Lower lobe of right lung (tissue), 2 donors: ENCODE data around the gene COL18A1. TPM values are rescaled to one million over a fixed set of nuclear protein-coding genes. Genes with fewer than 3 reads are reported as not detected.

ENCODE experiments used
- ATAC-seq, 2 donors: fragments of 200-7000 bp; cut with Tn5 transposase; one replicate each; pipeline ENCODE4 v1.9.1; 2020 to 2022; ENCODE audit warnings: mild to moderate bottlenecking in 2 of 2, moderate library complexity in 2 of 2
- DNase-seq: peaks from one replicate; pipeline ENCODE4 v3.0.0-alpha.2; 2020
- H3K27ac ChIP-seq: fragments of 200-600 bp; one replicate; pipeline ENCODE4 v1.8.0; 2022
- H3K27me3 ChIP-seq: fragments of 200-600 bp; one replicate; pipeline ENCODE4 v1.8.0; 2022; ENCODE audit warnings: low read depth
- H3K36me3 ChIP-seq: fragments of 200-600 bp; one replicate; pipeline ENCODE4 v1.8.0; 2022; ENCODE audit warnings: mild to moderate bottlenecking
- H3K4me1 ChIP-seq: fragments of 200-600 bp; one replicate; pipeline ENCODE4 v1.8.0; 2022
- H3K4me3 ChIP-seq: fragments of 200-600 bp; one replicate; pipeline ENCODE4 v1.8.0; 2022; ENCODE audit warnings: mild to moderate bottlenecking
- H3K9me3 ChIP-seq: fragments of 200-600 bp; one replicate; pipeline ENCODE4 v1.8.0; 2022
- intact Hi-C: fragments of 100-400 bp; cut with DNase I; formaldehyde crosslinking; loops from one replicate; pipeline ENCODE4 v1.11.0; 2022
- total RNA-seq: library from RNA; stranded (reverse); fragmentation: NEBNext Ultra II Directional; extraction: Animal tissue kit (Norgen Biotek cat#: 25700); gene quantifications from one replicate; pipeline ENCODE4 v1.2.1, GENCODE V29; 2021
- TF ChIP-seq, protein P1 (sequence below): fragments of 200-600 bp; IDR thresholded peaks from one replicate; pipeline ENCODE4 v1.8.0; 2022; ENCODE audit warnings: antibody characterized with exemption, mild to moderate bottlenecking
- donor health status: DM: no; HTN: yes; CAD: no; lungs with severe emphysema.

The COL18A1 gene
- total RNA-seq, 1 donor from 2014 or later, result 45.1 TPM

GRCh38 chr21:45513003-45513717 lies 108.2 kb downstream of the COL18A1 start:
- intact Hi-C loops, result no loop called here
- Histone ChIP-seq H3K4me1 (peaks cover 10% of the 10 kb centered on the region), H3K4me3 (no peak overlapping the region), H3K27ac (peak overlapping the region; percentile 64), H3K36me3 (peaks cover 41% of the 10 kb centered on the region), H3K9me3 (peaks cover 1% of the 10 kb centered on the region), H3K27me3 (no peaks in the 10 kb centered on the region)
- TF ChIP-seq, protein P1, sequence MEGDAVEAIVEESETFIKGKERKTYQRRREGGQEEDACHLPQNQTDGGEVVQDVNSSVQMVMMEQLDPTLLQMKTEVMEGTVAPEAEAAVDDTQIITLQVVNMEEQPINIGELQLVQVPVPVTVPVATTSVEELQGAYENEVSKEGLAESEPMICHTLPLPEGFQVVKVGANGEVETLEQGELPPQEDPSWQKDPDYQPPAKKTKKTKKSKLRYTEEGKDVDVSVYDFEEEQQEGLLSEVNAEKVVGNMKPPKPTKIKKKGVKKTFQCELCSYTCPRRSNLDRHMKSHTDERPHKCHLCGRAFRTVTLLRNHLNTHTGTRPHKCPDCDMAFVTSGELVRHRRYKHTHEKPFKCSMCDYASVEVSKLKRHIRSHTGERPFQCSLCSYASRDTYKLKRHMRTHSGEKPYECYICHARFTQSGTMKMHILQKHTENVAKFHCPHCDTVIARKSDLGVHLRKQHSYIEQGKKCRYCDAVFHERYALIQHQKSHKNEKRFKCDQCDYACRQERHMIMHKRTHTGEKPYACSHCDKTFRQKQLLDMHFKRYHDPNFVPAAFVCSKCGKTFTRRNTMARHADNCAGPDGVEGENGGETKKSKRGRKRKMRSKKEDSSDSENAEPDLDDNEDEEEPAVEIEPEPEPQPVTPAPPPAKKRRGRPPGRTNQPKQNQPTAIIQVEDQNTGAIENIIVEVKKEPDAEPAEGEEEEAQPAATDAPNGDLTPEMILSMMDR, result no peak
- ATAC-seq (peak; percentile 75 to 80), DNase-seq (peak; percentile 79)

DNA sequence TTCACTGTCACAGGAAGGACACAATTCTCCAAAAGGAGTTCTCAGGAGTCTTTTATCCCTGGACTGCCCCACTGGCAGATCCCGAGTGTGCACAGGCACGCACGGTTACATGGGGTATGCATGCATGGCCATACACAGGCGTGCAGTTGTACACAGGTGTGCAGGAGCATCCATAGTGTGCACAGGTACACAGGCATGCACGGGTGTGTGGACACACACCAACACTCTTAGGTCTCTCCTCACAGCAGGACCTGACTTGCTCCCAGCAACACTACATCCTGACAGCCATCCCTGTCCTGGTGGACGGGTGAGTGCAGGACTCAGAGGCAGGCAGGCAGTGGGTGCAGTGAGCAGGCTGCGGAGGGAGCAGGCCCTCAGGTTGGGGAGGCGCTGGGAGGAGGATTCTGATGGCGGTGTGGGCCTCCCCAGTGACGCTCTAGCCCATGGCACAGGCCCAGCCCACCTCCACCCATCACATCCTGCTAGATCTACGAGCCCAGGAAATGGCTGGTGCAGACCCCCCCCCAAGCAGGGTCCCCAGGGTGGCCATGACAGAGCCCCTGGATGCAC lies 108.9 kb downstream of the COL18A1 start:
- Histone ChIP-seq H3K36me3 (peaks cover 41% of the 10 kb centered on the region), H3K27me3 (no peaks in the 10 kb centered on the region), H3K4me1 (peaks cover 10% of the 10 kb centered on the region), H3K27ac (no peak overlapping the region), H3K4me3 (no peak overlapping the region), H3K9me3 (peaks cover 8% of the 10 kb centered on the region)
- intact Hi-C loops, result no loop called here
- ATAC-seq (peak; percentile 1), DNase-seq (peak; percentile 39)
- TF ChIP-seq, protein P1, result no peak

DNA sequence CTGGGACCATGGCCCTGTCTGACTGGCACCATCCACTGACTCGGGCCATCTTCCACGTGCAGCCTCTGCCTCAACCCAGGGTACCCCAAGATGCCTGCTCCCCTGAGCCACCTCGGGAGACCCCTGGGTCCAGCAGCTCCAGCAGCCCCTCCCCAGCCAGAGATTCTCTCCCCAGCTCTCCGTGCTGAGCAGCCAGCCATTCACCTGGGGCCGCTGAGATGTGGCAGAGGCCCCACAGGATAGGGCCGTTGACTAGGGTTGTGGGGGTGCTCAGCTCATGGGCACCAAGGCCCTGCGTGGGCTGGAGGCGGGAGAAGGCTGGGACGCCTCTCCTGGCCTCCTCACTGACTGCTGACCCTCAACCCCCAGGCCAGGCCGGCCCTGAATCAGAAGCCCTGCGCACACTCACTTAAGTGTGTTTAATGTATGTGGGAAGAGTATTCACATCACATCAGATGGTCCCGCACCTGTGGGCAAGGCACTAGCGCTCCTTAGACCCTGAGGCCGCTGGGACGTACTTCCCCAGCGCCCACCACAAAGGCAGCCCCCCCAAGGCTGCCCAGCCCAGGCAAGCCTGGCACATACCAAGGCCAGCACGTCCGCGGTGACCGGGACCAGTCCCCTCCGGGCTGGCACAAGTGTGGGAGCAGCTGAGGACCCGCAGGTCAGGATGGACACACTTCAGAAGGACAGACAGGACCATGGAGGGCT lies 109.5 kb downstream of the COL18A1 start:
- intact Hi-C loops, result no loop called here
- TF ChIP-seq, protein P1, result no peak
- DNase-seq, result peak; percentile 38

DNA sequence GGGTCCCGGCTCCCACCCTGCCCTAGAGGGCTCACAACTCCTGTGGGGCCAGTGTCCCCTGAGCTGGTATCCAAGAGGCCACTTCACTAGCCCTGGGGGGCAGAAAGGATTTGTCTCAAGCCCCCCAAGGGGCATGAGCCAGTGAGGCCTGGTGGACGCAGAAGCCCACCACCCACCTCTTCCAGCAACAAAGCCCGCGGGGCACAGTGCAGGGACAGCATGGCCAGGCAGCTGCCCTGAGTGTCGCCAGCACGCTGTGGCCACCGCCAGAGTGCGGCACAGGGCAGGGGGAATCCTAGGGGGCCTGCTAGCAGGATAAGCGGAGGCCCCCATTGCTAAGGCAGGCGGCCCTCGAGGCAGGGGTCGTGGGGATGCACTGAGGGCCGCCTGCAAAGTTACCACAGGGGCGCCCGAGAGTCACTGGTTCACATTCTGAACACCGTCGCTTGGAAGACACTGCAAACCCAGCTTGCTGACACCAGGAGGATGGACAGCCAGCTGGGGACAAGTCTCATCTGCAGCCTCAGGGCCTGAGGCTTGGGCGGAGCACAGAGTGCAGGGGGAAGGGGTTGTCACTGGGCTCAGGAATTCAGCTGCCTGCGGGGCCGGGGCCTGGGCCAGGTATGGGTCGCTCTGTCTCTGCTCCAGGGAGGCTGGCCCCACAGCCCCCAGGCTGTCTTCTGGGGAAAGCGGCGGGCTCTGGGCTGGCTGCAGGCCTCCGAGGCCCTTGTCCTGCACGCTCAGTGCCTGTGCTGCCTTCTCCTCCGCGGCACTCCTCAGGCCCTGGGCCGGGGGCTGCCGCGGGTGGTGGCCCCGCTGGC lies 110.5 kb downstream of the COL18A1 start:
- Histone ChIP-seq H3K4me1 (peaks cover 10% of the 10 kb centered on the region), H3K4me3 (no peak overlapping the region), H3K9me3 (peaks cover 24% of the 10 kb centered on the region), H3K27me3 (no peaks in the 10 kb centered on the region), H3K27ac (no peak overlapping the region), H3K36me3 (peaks cover 30% of the 10 kb centered on the region)
- DNase-seq (peak; percentile 39), ATAC-seq (no peak)
- TF ChIP-seq, protein P1, result no peak
- intact Hi-C loops, result no loop called here

More for the DNA sequence above, 109.5 kb downstream of the COL18A1 start:
- peaks cover 40% of the 10 kb centered on the region for H3K36me3 ChIP-seq
- no peak for ATAC-seq
- peak overlapping the region; percentile 11 for H3K27ac ChIP-seq
- no peak overlapping the region for H3K4me3 ChIP-seq
- H3K9me3 ChIP-seq, result peaks cover 14% of the 10 kb centered on the region
- no peaks in the 10 kb centered on the region for H3K27me3 ChIP-seq
- H3K4me1 ChIP-seq, result peaks cover 10% of the 10 kb centered on the region

GRCh38 chr21:45516071-45516670 lies 111.2 kb downstream of the COL18A1 start:
- DNase-seq (peak; percentile 35), ATAC-seq (no peak)
- Histone ChIP-seq H3K4me1 (peaks cover 10% of the 10 kb centered on the region), H3K36me3 (peaks cover 27% of the 10 kb centered on the region), H3K4me3 (no peak overlapping the region), H3K27me3 (no peaks in the 10 kb centered on the region), H3K9me3 (peaks cover 31% of the 10 kb centered on the region), H3K27ac (no peak overlapping the region)
- TF ChIP-seq, protein P1, result no peak
- intact Hi-C loops, result no loop called here
